Dendritic cell treated with granulocyte-macrophage colony-stimulating factor and Interleukin-4, amounts not matched to agents 40 ng/mL and 50 ng/mL, for 4 days (primary cell): ENCODE measurements around the gene FAM124B.
"Not testable (repeated sequence)": the region's sequence is repeated elsewhere in the genome, so short reads cannot be mapped to it uniquely, and the experiment has no call there.

ENCODE experiments used
- H3K27ac Mint-ChIP-seq: one replicate; pipeline ENCODE4 v1.8.0; 2022; ENCODE audit warnings: mild to moderate bottlenecking, mixed read lengths
- H3K27me3 Mint-ChIP-seq: one replicate; pipeline ENCODE4 v1.8.0; 2022; ENCODE audit warnings: mild to moderate bottlenecking, mixed read lengths
- H3K36me3 Mint-ChIP-seq: one replicate; pipeline ENCODE4 v1.8.0; 2022; ENCODE audit warnings: low read depth, mixed read lengths
- H3K4me1 Mint-ChIP-seq: one replicate; pipeline ENCODE4 v1.8.0; 2022; ENCODE audit warnings: low read depth, mixed read lengths
- H3K4me3 Mint-ChIP-seq: one replicate; pipeline ENCODE4 v1.8.0; 2022; ENCODE audit warnings: mild to moderate bottlenecking, moderate library complexity, mixed read lengths
- H3K9me3 Mint-ChIP-seq: one replicate; pipeline ENCODE4 v1.8.0; 2022; ENCODE audit warnings: mixed read lengths
- intact Hi-C: fragments of 100-400 bp; cut with micrococcal nuclease; formaldehyde crosslinking; loops from one replicate; pipeline ENCODE4 v1.15.0; 2022

The FAM124B gene

DNA sequence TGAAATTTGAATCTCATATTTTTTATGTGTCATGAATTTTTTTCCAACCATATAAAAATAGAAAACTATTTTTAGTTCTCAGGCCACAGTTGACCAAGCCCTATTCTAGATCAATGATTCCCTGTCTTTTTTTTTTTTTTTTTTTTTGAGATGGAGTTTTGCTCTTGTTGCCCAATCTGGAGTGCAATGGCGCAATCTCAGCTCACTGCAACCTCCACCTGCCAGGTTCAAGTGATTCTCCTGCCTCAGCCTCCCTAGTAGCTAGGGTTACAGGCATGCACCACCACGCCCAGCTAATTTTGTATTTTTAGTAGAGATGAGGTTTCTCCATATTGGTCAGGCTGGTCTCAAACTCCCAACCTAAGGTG, 19.6 kb downstream of the FAM124B start:
- intact Hi-C loops, H3K27me3 Mint-ChIP-seq, H3K27ac Mint-ChIP-seq, H3K4me3 Mint-ChIP-seq, H3K9me3 Mint-ChIP-seq, H3K36me3 Mint-ChIP-seq: not testable (repeated sequence)
- H3K4me1 Mint-ChIP-seq = peaks cover 22% of the 10 kb centered on the region

DNA sequence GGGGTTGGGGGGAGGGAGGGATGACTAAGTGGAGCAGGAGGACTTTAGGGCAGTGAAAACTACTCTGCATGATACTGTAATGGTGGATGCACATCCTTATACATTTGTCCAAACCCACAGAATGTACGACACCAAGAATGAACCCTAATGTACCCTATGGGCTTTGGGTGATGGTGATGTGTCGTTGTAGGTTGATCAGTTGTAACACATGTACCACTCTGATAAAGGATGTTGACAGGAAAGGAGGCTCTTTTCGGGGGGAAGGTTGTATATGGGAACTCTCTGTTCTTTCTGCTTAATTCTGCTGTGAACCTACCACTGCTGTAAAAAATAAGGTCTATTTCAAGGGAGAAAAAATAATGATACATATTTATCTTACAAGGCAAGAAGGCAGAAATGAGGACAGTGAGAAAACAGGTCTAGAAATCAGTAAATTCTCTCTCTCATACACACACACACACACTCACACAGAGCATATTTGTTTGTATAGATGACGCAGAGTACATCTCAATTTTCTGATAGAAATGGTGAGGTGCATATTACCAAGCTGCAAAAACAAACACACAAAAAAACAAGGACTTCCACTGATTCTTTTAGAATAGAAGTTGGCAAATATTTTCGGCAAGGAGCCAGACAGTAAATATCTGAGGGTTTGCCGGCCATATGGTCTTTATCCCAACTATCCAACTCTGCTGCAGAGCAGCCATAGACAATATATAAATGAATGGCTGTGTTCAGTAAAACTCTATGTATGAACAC, 20.2 kb downstream of the FAM124B start:
- no peaks in the 10 kb centered on the region for H3K9me3 Mint-ChIP-seq
- no peaks in the 10 kb centered on the region for H3K27me3 Mint-ChIP-seq
- intact Hi-C loops = no loop called here
- H3K36me3 Mint-ChIP-seq = no peaks in the 10 kb centered on the region
- no peak overlapping the region for H3K27ac Mint-ChIP-seq
- peaks cover 26% of the 10 kb centered on the region for H3K4me1 Mint-ChIP-seq
- no peak overlapping the region for H3K4me3 Mint-ChIP-seq

DNA sequence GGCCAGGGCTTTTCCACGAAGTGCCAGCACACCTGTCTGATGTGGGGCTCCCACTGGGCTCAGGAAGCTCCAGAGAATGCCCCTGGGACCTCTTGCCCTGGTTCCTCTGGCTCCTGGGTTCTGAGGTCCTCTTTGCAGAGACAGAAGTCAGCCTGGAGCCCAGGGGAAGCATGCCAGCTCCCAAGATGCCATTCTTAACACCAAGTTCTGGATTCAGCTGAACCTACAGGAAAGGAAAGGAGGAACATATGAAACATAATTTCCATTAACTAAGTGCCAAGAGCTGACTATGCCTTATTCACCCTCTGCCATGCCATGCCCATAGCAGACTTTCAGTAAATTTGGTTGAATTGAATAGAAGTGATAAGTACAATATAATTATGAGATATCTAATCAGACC, 21.9 kb downstream of the FAM124B start:
- Mint-ChIP-seq H3K27me3 (no peaks in the 10 kb centered on the region), H3K27ac (no peak overlapping the region), H3K9me3 (no peaks in the 10 kb centered on the region), H3K4me1 (peaks cover 36% of the 10 kb centered on the region), H3K4me3 (no peak overlapping the region), H3K36me3 (no peaks in the 10 kb centered on the region)
- intact Hi-C loops = no loop called here

DNA sequence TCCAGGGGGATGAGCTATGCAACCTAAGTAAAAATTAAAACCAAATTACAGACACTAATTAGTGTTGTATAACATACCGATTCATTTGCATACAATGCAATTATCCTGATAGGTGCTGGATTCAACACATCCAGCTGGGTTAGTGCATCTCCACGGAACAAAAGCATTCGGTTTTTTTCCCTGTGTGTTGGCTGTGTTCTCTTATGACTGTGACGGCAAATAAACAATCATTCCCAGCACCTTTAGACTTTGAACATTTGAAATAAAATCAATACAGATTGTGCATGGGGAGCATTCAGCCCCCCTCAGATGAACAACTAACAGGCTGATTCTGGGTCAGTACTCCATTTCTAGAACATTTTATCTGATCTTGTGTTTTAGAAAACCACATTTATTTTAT, 22.7 kb downstream of the FAM124B start:
- no peak overlapping the region for H3K4me3 Mint-ChIP-seq
- no peaks in the 10 kb centered on the region for H3K9me3 Mint-ChIP-seq
- intact Hi-C loops = no loop called here
- no peaks in the 10 kb centered on the region for H3K27me3 Mint-ChIP-seq
- H3K36me3 Mint-ChIP-seq = no peaks in the 10 kb centered on the region
- peaks cover 36% of the 10 kb centered on the region for H3K4me1 Mint-ChIP-seq
- H3K27ac Mint-ChIP-seq = no peak overlapping the region

DNA sequence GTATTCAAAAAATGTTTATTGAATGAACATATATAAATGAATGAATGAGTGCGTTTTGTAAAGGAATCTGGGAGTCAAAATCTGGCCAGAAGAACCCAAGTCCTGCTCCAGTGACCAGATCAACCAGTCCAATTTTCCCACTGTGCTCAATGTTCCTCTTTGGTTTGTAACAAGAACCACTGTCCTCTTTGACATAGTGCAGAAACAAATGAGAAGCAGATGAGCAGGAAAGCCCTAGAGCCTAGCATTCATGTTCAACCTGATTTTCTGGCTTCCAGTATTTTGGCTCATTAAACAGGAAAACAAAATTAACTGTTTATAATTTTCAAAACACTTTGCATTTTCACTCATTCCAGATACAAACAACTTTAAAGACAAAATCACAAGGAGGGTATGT, 23.2 kb downstream of the FAM124B start:
- Mint-ChIP-seq H3K9me3 (no peaks in the 10 kb centered on the region), H3K27ac (no peak overlapping the region), H3K4me1 (peaks cover 36% of the 10 kb centered on the region), H3K27me3 (no peaks in the 10 kb centered on the region), H3K4me3 (no peak overlapping the region), H3K36me3 (no peaks in the 10 kb centered on the region)
- intact Hi-C loops = no loop called here

DNA sequence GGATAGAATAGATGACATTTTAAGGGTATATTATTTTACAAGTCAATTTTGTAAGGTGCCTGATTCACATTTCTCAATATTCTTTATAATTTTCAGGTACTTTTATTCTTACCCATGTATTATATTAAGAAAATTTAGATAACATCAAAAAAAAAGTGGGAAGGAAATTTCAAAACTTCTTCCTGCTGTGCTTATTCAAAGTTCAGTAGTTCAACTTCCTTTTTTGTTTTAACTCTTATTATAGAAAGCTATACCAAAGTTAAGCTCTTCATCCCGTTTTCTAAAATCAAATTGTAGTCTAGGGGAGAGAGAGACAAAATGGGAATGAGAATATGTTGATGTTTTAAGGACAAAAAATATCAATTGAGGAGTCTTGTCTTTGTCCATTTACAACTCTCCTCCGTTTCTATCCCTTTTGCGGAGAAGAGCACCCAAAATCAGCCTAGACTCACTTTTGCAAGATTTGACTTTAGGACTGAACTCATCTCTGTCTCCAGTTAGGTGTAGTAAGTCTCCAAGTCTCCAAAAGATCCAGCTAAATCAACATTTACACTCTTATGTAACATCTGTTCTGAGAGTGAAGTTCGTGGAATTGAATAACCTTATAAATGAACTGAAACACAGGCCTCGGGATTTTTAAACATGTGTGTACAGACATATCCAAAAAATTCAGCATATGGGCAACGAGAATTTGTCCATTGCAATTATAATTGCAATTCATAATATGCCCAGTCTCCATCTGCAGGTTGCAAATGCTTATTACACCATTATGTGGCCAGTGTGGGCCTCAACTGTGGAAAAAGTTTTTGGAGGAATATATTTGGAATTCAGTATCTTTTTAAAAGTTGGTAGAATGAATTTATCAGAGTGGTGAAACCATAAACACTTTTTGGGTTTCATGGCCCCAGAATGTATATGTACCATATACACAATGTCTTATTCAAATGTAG, 23.9 kb downstream of the FAM124B start:
- no peaks in the 10 kb centered on the region for H3K9me3 Mint-ChIP-seq
- intact Hi-C loops = no loop called here
- H3K36me3 Mint-ChIP-seq = no peaks in the 10 kb centered on the region
- H3K4me3 Mint-ChIP-seq = no peak overlapping the region
- no peaks in the 10 kb centered on the region for H3K27me3 Mint-ChIP-seq
- peaks cover 40% of the 10 kb centered on the region for H3K4me1 Mint-ChIP-seq
- H3K27ac Mint-ChIP-seq = no peak overlapping the region

DNA sequence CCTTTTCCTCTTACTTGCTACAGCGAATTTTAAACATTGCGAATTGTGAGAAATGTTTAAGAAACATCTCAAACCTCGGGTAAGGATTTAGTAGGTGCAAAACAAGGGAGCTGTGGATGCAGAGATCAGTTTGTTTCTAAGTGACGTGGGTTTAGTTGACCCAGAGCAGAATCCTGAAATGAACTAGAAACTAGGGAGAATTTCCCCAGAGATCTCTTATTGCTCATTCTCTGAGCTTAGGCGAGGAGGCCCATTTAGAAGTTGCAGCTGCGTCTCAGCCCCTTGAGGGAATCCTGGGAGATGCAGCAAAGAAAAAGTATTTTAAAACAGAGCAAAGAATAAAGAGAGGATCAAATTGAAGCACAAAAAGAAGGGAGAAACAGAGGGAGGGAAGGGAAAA, 29.3 kb downstream of the FAM124B start:
- intact Hi-C loops = no loop called here
- Mint-ChIP-seq H3K4me3 (no peak overlapping the region), H3K4me1 (peaks cover 27% of the 10 kb centered on the region), H3K27ac (no peak overlapping the region), H3K36me3 (no peaks in the 10 kb centered on the region), H3K27me3 (no peaks in the 10 kb centered on the region), H3K9me3 (no peaks in the 10 kb centered on the region)

DNA sequence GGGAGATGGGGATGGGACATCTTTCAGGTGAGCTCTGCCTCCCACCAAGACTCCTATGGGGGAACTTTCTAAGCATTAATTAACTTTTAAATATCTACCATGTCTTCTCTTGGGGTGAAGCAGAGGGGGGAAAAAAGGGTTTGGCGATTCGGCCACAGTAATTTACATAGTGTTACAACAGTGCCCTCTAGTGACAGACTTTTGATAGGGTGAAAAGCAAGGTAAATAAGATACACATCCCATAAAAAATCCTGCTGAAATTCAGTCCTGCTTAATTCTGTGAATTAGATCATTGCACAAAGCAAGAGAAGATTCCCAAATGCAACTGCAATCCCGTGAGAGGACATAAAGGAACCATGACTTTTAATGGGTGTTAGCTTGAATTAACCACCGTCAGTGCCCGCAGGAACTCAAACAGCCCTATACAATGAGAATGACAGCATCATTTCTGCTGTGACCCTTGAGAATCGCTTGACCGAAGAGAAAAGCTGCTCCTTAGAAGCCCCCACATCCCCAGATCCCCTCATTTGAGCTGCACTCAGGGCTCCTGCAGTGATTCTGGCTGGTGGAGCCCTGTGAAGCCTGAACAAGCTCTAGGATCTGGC, 32.8 kb downstream of the FAM124B start:
- H3K4me3 Mint-ChIP-seq = no peak overlapping the region
- H3K9me3 Mint-ChIP-seq = no peaks in the 10 kb centered on the region
- no peaks in the 10 kb centered on the region for H3K36me3 Mint-ChIP-seq
- no peak overlapping the region for H3K27ac Mint-ChIP-seq
- no peaks in the 10 kb centered on the region for H3K27me3 Mint-ChIP-seq
- intact Hi-C loops = no loop called here
- peaks cover 10% of the 10 kb centered on the region for H3K4me1 Mint-ChIP-seq

DNA sequence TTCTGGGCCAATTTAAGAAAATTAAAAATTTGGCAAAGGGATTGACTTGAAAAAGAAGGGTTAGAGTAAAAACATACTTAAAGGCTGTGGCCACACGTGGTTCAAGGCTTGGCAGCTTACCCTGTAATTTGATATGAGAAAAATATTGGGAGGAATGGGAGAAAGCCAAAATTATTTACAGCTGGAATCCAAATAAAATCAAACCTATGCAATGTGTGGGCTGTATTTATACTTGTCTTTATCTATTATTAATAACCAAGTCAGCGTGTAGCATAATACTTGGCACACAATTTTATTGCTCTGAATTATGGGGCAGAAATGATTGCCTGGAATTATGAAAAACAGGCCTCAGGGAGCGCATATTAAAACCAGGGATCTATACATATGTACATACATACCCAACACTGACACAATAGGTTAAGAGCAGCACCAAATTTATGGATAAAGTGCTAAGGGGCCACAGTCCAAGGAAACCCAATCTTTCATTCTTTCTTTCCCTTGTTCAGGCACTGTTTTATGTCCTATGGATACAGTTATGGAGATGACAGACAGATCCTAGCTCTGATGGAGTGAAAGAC, 35.6 kb downstream of the FAM124B start:
- Mint-ChIP-seq H3K27me3 (no peaks in the 10 kb centered on the region), H3K4me3 (no peak overlapping the region), H3K4me1 (no peaks in the 10 kb centered on the region), H3K36me3 (no peaks in the 10 kb centered on the region), H3K9me3 (no peaks in the 10 kb centered on the region), H3K27ac (no peak overlapping the region)
- intact Hi-C loops = no loop called here

DNA sequence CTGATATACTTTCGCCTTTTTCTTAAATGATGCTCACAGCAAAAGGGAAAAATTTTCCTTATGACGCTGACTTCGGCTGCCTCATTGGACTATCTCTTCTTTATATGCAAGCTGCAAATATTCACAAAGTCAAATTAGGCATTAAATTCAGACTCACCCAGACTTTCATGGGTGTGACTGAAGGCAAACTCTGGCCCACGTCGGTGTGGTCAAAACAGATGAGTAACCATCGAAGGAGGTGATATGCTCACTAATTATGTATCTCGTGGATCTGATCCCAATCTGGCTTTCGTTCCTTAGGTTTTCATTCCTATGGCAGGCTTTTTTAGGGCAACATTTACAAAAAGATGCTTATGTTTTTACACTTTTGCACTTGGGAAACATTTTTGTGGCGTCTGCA, 36.6 kb downstream of the FAM124B start:
- no peak overlapping the region for H3K4me3 Mint-ChIP-seq
- intact Hi-C loops = no loop called here

DNA sequence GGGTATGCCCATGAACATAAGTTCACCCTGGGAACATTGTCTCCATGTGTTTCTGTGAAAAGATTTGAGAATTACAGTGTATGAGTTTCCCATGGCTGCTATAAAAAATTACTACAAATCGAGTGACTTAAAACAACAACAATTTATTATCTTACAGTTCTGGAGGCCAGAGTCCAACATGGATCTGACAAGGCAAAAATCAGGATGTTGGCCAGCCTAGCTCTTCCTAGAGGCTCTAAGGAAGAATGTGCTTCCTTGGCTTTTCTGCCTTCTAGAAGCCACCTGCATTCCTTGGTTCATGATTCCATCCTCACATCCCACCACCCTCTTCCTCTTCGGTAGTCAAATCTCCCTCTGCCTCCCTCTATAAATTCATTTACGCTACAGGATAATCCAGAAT, 38.6 kb downstream of the FAM124B start:
- no peaks in the 10 kb centered on the region for H3K36me3 Mint-ChIP-seq
- no peak overlapping the region for H3K27ac Mint-ChIP-seq
- H3K27me3 Mint-ChIP-seq = no peaks in the 10 kb centered on the region
- H3K9me3 Mint-ChIP-seq = no peaks in the 10 kb centered on the region
- no peaks in the 10 kb centered on the region for H3K4me1 Mint-ChIP-seq
- no peak overlapping the region for H3K4me3 Mint-ChIP-seq
- intact Hi-C loops = no loop called here

More for the DNA sequence above, 36.6 kb downstream of the FAM124B start:
- Mint-ChIP-seq H3K27ac (no peak overlapping the region), H3K9me3 (no peaks in the 10 kb centered on the region), H3K36me3 (no peaks in the 10 kb centered on the region), H3K4me1 (no peaks in the 10 kb centered on the region), H3K27me3 (no peaks in the 10 kb centered on the region)

DNA sequence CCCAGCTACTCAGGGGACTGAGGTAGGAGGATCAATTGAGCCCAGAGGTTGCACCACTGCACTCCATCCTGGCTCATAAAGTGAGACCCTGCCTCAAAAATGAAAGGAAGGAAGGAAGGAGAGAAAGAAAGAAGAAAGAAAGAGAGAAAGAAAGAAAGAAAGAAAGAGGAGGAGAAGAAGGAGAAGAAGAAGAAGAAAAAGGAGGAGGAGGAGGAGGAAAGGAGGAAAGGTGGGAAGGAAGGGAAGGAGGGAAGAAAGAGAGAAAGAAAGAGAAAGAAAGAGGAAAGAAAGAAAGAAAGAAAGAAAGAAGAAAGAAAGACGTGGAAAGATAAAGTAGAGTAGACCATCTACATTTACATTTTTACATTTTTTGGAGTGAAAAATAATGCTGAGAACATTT, 39.8 kb downstream of the FAM124B start:
- Mint-ChIP-seq H3K27ac (no peak overlapping the region), H3K4me1 (no peaks in the 10 kb centered on the region), H3K4me3 (no peak overlapping the region), H3K9me3 (no peaks in the 10 kb centered on the region), H3K36me3 (no peaks in the 10 kb centered on the region), H3K27me3 (no peaks in the 10 kb centered on the region)
- intact Hi-C loops = no loop called here

DNA sequence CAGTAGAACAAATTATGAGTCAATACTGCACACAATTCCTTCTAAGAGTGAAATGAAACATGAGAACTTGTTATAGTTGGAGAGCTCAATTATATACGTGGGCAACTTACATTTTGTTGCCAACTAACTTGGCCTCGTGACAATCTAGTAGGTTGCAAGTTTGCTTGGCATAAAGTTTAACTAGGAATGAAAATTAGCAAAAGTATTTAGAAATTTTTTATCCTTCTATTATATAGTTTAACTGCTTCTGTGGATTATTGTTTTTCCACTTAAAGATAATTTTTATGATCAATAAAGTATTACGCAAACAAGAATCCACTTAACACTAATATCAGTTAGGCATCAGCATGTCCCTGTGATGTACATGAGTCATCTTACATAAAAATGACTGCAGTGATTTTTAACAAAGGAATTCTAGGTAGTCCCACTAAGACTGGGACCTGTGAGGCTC, 41.1 kb downstream of the FAM124B start:
- H3K27ac Mint-ChIP-seq = no peak overlapping the region
- H3K9me3 Mint-ChIP-seq = no peaks in the 10 kb centered on the region
- intact Hi-C loops = no loop called here
- no peaks in the 10 kb centered on the region for H3K36me3 Mint-ChIP-seq
- H3K4me3 Mint-ChIP-seq = no peak overlapping the region
- H3K27me3 Mint-ChIP-seq = no peaks in the 10 kb centered on the region
- no peaks in the 10 kb centered on the region for H3K4me1 Mint-ChIP-seq

DNA sequence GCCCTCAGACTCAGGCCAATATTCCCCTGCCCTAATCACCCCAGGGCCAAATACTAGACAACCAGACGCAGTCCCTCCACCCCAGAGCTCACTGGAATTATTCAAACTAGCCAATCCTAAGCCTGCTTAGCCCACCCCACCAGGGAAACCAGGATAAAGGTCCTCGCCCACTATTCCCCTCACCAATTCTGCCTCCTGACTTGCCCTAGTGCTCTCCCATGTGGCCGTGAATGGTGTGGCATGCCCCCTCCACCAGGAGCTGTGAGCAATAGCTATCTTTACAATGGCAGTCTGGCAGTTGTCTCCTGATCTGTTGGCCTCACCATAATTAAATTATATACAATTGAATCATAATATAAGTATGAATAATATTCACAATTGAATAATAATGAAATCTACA, 42.3 kb downstream of the FAM124B start:
- Mint-ChIP-seq H3K9me3 (no peaks in the 10 kb centered on the region), H3K4me3 (no peak overlapping the region), H3K27ac (no peak overlapping the region), H3K4me1 (no peaks in the 10 kb centered on the region), H3K27me3 (no peaks in the 10 kb centered on the region), H3K36me3 (no peaks in the 10 kb centered on the region)
- intact Hi-C loops = loop anchor here (5.0 to 10.0 kb wide), 2 partner anchors 418 to 1305 kb away; no protein-coding TSS in a partner anchor
